ENCODE data around the gene F13A1. TPM values are rescaled to one million over a fixed set of nuclear protein-coding genes. Genes with fewer than 3 reads are reported as not detected.

F13A1 gene
- total RNA-seq = 10 to 100 TPM in 1 of 2 donors, 1 to 10 TPM in 1; 3.5 to 24.5 TPM

GRCh38 chr6:6319952-6320811 is at the start of gene F13A1:
Gene F13A1, minus strand, starts transcription at chr6:6320662. Its CDS starts 1,998 bp downstream, at chr6:6318664.
- Histone ChIP-seq H3K9me3 (no peaks in the 10 kb centered on the region), H3K4me1 (replicated peaks) (no peaks in the 10 kb centered on the region), H3K4me3 (no peak within 1 kb of the TSS), H3K27ac (no peak within 1 kb of the TSS), H3K36me3 (no peaks in the 10 kb centered on the region), H3K27me3 (replicated peaks; ENCODE audit: insufficient read depth) (no peaks in the 10 kb centered on the region)
- TF ChIP-seq POLR2AphosphoS5 (IDR thresholded peaks at IDR 0.05) (no peak), POLR2A (IDR thresholded peaks at IDR 0.05) (no peak), CTCF (IDR thresholded peaks at IDR 0.05) (no peak)
- no peak for DNase-seq (ENCODE audit: low spot score)
- 10% methylated on average over 38 of the region's 39 CpGs for WGBS
- intact Hi-C loops (cut with DNase I) = no loop called here

GRCh38 chr6:6368684-6369052 is 48.2 kb upstream of the F13A1 start:
- H3K4me3 ChIP-seq = no peak overlapping the region
- intact Hi-C loops (cut with DNase I) = no loop called here
- no peaks in the 10 kb centered on the region for H3K4me1 ChIP-seq (replicated peaks)
- WGBS = 86% methylated on average over 1 of the region's 1 CpG
- no peaks in the 10 kb centered on the region for H3K9me3 ChIP-seq
- DNase-seq (ENCODE audit: low spot score) = no peak
- no peaks in the 10 kb centered on the region for H3K27me3 ChIP-seq (replicated peaks; ENCODE audit: insufficient read depth)
- no peak overlapping the region for H3K27ac ChIP-seq
- H3K36me3 ChIP-seq = no peaks in the 10 kb centered on the region
- TF ChIP-seq POLR2AphosphoS5 (IDR thresholded peaks at IDR 0.05) (no peak), POLR2A (IDR thresholded peaks at IDR 0.05) (no peak), CTCF (IDR thresholded peaks at IDR 0.05) (no peak)

- 95% methylated on average over 3 of the region's 3 CpGs for WGBS
- no peak for DNase-seq (ENCODE audit: low spot score)
Observed at GRCh38 chr6:6368040-6368683, 47.7 kb upstream of the F13A1 start.

GRCh38 chr6:6366803-6367202 is 46.3 kb upstream of the F13A1 start:
- 56% methylated on average over 8 of the region's 8 CpGs for WGBS
- intact Hi-C loops (cut with DNase I) = no loop called here

More at GRCh38 chr6:6368040-6368683, 47.7 kb upstream of the F13A1 start:
- no peaks in the 10 kb centered on the region for H3K27me3 ChIP-seq (replicated peaks; ENCODE audit: insufficient read depth)
- H3K9me3 ChIP-seq = no peaks in the 10 kb centered on the region
- no peak overlapping the region for H3K4me3 ChIP-seq
- H3K27ac ChIP-seq = no peak overlapping the region
- TF ChIP-seq POLR2AphosphoS5 (IDR thresholded peaks at IDR 0.05) (no peak), CTCF (IDR thresholded peaks at IDR 0.05) (no peak), POLR2A (IDR thresholded peaks at IDR 0.05) (no peak)
- intact Hi-C loops (cut with DNase I) = no loop called here
- H3K36me3 ChIP-seq = no peaks in the 10 kb centered on the region
- no peaks in the 10 kb centered on the region for H3K4me1 ChIP-seq (replicated peaks)

More at GRCh38 chr6:6366803-6367202, 46.3 kb upstream of the F13A1 start:
- Histone ChIP-seq H3K27me3 (replicated peaks; ENCODE audit: insufficient read depth) (no peaks in the 10 kb centered on the region), H3K9me3 (no peaks in the 10 kb centered on the region), H3K4me3 (no peak overlapping the region), H3K27ac (no peak overlapping the region), H3K36me3 (no peaks in the 10 kb centered on the region), H3K4me1 (replicated peaks) (no peaks in the 10 kb centered on the region)
- no peak for DNase-seq (ENCODE audit: low spot score)
- TF ChIP-seq POLR2AphosphoS5 (IDR thresholded peaks at IDR 0.05) = no peak
- TF ChIP-seq POLR2A (IDR thresholded peaks at IDR 0.05) = no peak
- no peak for TF ChIP-seq CTCF (IDR thresholded peaks at IDR 0.05)
